ENCODE data around the gene SNX21. TPM values are rescaled to one million over a fixed set of nuclear protein-coding genes. Genes with fewer than 3 reads are reported as not detected.

The SNX21 gene
- total RNA-seq, 1 experiment from 2014 or later = 25.7 TPM

- intact Hi-C loops (cut with micrococcal nuclease; ENCODE audit: unreplicated experiment) = no loop called here
- CTCF ChIA-PET = no interaction called here
Measured at GRCh38 chr20:45883100-45883469, 49.5 kb downstream of the SNX21 start.

GRCh38 chr20:45886590-45887345 lies 53.2 kb downstream of the SNX21 start:
- H3K27ac ChIP-seq (ENCODE audit: low read length) = no peak overlapping the region
- H3K9me3 ChIP-seq (ENCODE audit: control insufficient read depth, insufficient read depth, low read depth, low read length) = no peaks in the 10 kb centered on the region
- intact Hi-C loops (cut with micrococcal nuclease; ENCODE audit: unreplicated experiment) = no loop called here
- ATAC-seq (no peak), DNase-seq (ENCODE audit: low read depth, low spot score) (no peak)
- peaks cover 2% of the 10 kb centered on the region; the same call in 1 of the 2 replicates for H3K36me3 ChIP-seq (ENCODE audit: control insufficient read depth, insufficient read depth, low read length)
- CTCF ChIA-PET = no interaction called here
- in situ Hi-C loops (cut with HindIII; ENCODE audit: low pct_unique_long_range_greater_than_20kb, low sequenced_read_pairs) = no loop called here
- H3K4me1 ChIP-seq (ENCODE audit: control insufficient read depth, insufficient read depth, low read length) = peaks cover 8% of the 10 kb centered on the region
- no peaks in the 10 kb centered on the region for H3K27me3 ChIP-seq (ENCODE audit: control insufficient read depth, insufficient read depth, low read length)
- no TSS peak for BruUV-seq (replicated peaks)
- POLR2A ChIA-PET = no interaction called here
- TF ChIP-seq TCF7L2 (IDR thresholded peaks at IDR 0.05; ENCODE audit: low read depth, low read length) = no peak
- H3K4me3 ChIP-seq (ENCODE audit: low read depth in 2 of 2, low read length in 2 of 2) = no peak overlapping the region

More at GRCh38 chr20:45883100-45883469, 49.5 kb downstream of the SNX21 start:
- Histone ChIP-seq H3K9me3 (ENCODE audit: control insufficient read depth, insufficient read depth, low read depth, low read length) (no peaks in the 10 kb centered on the region), H3K4me1 (ENCODE audit: control insufficient read depth, insufficient read depth, low read length) (peaks cover 4% of the 10 kb centered on the region; the same call in 1 of the 2 replicates), H3K36me3 (ENCODE audit: control insufficient read depth, insufficient read depth, low read length) (0 out of 2 replicates have a peak, but pooled peaks cover 2% of the 10 kb centered on the region), H3K4me3 (ENCODE audit: low read depth in 2 of 2, low read length in 2 of 2) (no peak overlapping the region), H3K27ac (ENCODE audit: low read length) (no peak overlapping the region), H3K27me3 (ENCODE audit: control insufficient read depth, insufficient read depth, low read length) (no peaks in the 10 kb centered on the region)
- no peak for ATAC-seq
- BruUV-seq (replicated peaks) = no TSS peak
- DNase-seq (ENCODE audit: low read depth, low spot score) = no peak
- TF ChIP-seq SIN3A (IDR thresholded peaks at IDR 0.05; ENCODE audit: borderline replicate concordance, insufficient read depth, low read depth, low read length) (no peak), REST (IDR thresholded peaks at IDR 0.05; ENCODE audit: insufficient read depth in 1 of 2, low read depth in 2 of 2, low read length in 1 of 2) (no peak), TCF7L2 (IDR thresholded peaks at IDR 0.05; ENCODE audit: low read depth, low read length) (no peak), POLR2AphosphoS5 (IDR thresholded peaks at IDR 0.05; ENCODE audit: low read depth, low read length) (no peak), CTCF (IDR thresholded peaks at IDR 0.05) (no peak)
- POLR2A ChIA-PET = no interaction called here
- in situ Hi-C loops (cut with HindIII; ENCODE audit: low pct_unique_long_range_greater_than_20kb, low sequenced_read_pairs) = no loop called here

- intact Hi-C loops (cut with micrococcal nuclease; ENCODE audit: unreplicated experiment) = no loop called here
- in situ Hi-C loops (cut with HindIII; ENCODE audit: low pct_unique_long_range_greater_than_20kb, low sequenced_read_pairs) = no loop called here
- DNase-seq (ENCODE audit: low read depth, low spot score) (no peak), ATAC-seq (no peak)
- no peaks in the 10 kb centered on the region for H3K27me3 ChIP-seq (ENCODE audit: control insufficient read depth, insufficient read depth, low read length)
- POLR2A ChIA-PET = no interaction called here
- no TSS peak for BruUV-seq (replicated peaks)
- H3K4me1 ChIP-seq (ENCODE audit: control insufficient read depth, insufficient read depth, low read length) = peaks cover 14% of the 10 kb centered on the region
- CTCF ChIA-PET = no interaction called here
- H3K36me3 ChIP-seq (ENCODE audit: control insufficient read depth, insufficient read depth, low read length) = peaks cover 2% of the 10 kb centered on the region; the same call in 1 of the 2 replicates
- no peak within 1 kb of the TSS for H3K27ac ChIP-seq (ENCODE audit: low read length)
- no peak for TF ChIP-seq SIN3A (IDR thresholded peaks at IDR 0.05; ENCODE audit: borderline replicate concordance, insufficient read depth, low read depth, low read length)
- no peak for TF ChIP-seq REST (IDR thresholded peaks at IDR 0.05; ENCODE audit: insufficient read depth in 1 of 2, low read depth in 2 of 2, low read length in 1 of 2)
- no peak for TF ChIP-seq TCF7L2 (IDR thresholded peaks at IDR 0.05; ENCODE audit: low read depth, low read length)
- TF ChIP-seq POLR2AphosphoS5 (IDR thresholded peaks at IDR 0.05; ENCODE audit: low read depth, low read length) = no peak
- TF ChIP-seq CTCF (IDR thresholded peaks at IDR 0.05) = no peak
- no peak within 1 kb of the TSS for H3K4me3 ChIP-seq (ENCODE audit: low read depth in 2 of 2, low read length in 2 of 2)
- no peaks in the 10 kb centered on the region for H3K9me3 ChIP-seq (ENCODE audit: control insufficient read depth, insufficient read depth, low read depth, low read length)
Measured at GRCh38 chr20:45887346-45887715, 53.7 kb downstream of the SNX21 start, which contains the start of gene SPATA25. SPATA25 (minus strand) TSS chr20:45887622; CDS start chr20:45887590, 32 bp downstream.

Data from Panc1 (cell line).